KG1 (cell line): ENCODE measurements around the gene AKR1C1.
"Not testable (repeated sequence)": the region's sequence is repeated elsewhere in the genome, so short reads cannot be mapped to it uniquely, and the experiment has no call there.

Source experiments
- DNase-seq: peaks from one replicate; lab custom pipeline; 2025; lab: John Stamatoyannopoulos, UW

AKR1C1 gene

GRCh38 chr10:4962876-4963814, at the start of gene AKR1C1:
TSS of gene AKR1C1 (plus strand) at chr10:4963415. CDS start at chr10:4963445, 30 bp downstream.
- DNase-seq, result not testable (repeated sequence)

- DNase-seq, result no peak
Measured at GRCh38 chr10:4914213-4914850, 48.9 kb upstream of the AKR1C1 start.

- DNase-seq, result no peak
Measured at GRCh38 chr10:4916086-4916716, 47.0 kb upstream of the AKR1C1 start.

GRCh38 chr10:4918236-4918635, 45.0 kb upstream of the AKR1C1 start:
- no peak for DNase-seq

DNA sequence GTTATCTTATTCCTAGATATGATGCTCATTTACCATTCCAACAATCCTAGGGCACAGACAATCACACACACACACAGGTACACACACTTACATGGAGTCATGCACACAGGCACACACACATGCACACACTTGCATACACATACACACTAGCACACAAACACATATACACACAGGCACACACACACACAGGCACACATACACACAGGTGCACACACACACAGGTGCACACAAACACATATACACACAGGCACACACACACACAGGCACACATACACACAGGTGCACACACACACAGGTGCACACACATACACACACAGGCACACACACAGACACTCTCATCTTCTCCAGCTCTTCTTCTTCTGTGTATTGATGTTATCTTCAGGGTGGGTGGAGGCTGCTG, 38.7 kb upstream of the AKR1C1 start:
- not testable (repeated sequence) for DNase-seq

DNA sequence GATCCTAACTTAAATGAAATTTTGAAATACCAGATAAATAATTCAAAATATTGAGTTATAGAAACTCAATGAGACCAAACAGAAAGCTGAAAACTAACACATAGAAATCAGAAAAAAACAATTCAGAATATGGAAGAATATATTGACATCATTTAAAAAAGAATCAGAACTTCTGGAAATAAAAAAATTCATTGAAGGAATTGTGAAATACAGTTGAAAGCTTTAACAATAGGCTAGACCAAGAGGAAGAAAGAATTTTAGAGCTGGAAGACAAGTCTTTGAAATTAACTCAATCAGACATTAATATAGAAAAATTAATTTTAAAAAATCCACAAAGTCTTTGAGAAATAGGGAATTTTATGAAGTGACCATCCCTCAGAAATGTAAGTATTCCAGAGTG, 36.8 kb upstream of the AKR1C1 start:
- DNase-seq, result no peak

- DNase-seq, result no peak
Measured at GRCh38 chr10:4931587-4931986, 31.6 kb upstream of the AKR1C1 start.

- no peak for DNase-seq
Measured at GRCh38 chr10:4934391-4934987, 28.7 kb upstream of the AKR1C1 start.

GRCh38 chr10:4937346-4937745, 25.9 kb upstream of the AKR1C1 start:
- no peak for DNase-seq

DNA sequence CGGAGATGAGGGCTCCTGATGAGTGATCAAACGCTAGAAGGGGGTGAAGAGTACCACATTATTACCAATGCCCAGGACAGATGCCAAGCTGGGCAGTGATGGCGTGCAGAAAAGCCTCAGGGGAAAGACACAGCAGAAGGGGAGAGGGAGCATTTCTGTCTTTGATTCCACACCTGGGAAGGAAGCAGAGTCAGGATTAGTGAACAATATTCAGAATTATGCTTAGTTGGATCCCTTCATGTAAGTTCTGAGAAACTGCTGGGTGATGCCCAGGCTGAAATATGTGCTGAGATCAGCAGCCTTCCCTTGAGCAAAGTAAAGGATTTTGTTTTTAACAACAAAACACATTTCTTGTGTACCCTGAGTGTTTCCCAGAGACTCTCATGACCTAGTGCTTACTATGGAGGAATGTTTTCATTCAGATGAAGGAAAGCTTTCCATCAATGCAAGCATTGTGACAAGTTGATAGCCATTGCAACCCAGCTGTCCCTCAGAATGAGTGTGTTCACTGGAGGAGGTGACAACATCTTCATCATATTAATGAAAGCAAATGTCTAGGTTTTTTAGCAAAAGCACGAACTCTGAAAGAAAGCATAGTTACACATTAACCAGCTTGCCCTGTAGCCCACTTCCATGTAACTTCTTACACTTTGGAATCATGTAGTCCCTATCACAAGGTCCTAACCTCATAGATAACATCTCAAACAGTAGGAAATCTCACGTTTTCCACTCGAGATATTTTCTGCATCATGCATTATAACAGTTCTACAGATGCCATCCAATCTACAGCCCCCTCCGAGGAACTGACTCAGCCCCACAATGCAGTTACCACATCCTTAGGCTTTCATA, 23.8 kb upstream of the AKR1C1 start:
- no peak for DNase-seq

- not testable (repeated sequence) for DNase-seq
Measured at GRCh38 chr10:4940073-4940428, 23.2 kb upstream of the AKR1C1 start.

DNA sequence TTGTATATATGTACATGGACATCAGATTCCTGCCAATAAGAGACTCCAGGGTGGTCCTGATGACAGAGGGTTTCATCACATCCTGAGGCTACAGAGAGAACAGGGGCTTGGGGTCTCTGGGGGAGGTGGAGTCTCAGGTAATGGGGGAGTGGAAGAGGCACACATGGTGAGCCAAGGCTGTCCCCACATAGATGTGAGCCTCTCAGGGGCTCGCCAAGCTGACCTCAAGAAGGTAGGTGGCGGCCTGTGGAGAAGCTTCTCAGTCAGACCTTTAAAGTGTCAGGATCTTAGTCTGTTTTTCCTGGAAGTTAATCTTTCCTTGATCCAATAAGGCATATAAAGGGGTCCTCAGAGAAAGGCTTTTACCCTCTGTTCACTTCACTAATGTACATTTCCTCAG, 22.3 kb upstream of the AKR1C1 start:
- not testable (repeated sequence) for DNase-seq

- no peak for DNase-seq
Measured at GRCh38 chr10:4941540-4942330, 21.5 kb upstream of the AKR1C1 start.

- DNase-seq, result not testable (repeated sequence)
Measured at GRCh38 chr10:4942931-4943330, 20.3 kb upstream of the AKR1C1 start.

DNA sequence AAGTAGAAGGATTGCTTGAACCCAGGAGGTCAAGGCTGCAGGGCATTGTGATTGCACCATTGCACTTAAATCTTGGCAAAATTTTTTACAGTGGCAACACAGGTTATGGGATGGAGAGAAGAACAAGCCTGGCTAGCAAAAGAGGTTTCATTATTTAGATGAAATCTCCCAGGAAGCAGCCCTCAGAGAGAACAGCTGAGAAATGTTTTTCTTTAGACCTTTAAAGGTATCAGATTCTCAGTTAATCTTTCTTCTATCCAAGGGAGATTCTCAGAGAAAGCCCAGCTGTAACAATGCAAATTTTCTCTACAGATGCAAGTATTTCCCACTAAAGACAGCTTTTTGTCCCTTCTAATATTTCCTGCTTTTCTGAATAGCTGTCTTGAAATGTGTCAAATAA, 19.8 kb upstream of the AKR1C1 start:
- DNase-seq, result not testable (repeated sequence)

- no peak for DNase-seq
Measured at GRCh38 chr10:4943821-4944220, 19.4 kb upstream of the AKR1C1 start.

DNA sequence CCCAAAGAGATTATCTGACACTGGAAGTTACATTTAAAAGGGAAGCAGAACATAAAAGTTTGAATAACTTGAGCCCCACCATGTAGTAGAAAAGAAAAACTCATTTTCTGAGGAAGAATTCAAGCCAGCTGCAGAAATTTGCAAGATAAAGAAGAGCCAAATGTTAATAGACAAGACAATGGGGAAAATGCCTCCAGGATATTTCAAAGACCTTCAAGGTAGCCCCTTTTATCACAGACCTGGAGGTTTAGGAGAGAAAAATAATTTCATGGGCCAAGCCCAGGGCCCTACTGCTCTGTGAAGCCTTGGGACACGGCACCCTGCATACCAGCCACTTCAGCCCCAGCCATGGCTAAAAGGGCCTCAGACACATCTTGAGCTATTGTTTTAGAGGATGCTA, 18.4 kb upstream of the AKR1C1 start:
- no peak for DNase-seq

DNA sequence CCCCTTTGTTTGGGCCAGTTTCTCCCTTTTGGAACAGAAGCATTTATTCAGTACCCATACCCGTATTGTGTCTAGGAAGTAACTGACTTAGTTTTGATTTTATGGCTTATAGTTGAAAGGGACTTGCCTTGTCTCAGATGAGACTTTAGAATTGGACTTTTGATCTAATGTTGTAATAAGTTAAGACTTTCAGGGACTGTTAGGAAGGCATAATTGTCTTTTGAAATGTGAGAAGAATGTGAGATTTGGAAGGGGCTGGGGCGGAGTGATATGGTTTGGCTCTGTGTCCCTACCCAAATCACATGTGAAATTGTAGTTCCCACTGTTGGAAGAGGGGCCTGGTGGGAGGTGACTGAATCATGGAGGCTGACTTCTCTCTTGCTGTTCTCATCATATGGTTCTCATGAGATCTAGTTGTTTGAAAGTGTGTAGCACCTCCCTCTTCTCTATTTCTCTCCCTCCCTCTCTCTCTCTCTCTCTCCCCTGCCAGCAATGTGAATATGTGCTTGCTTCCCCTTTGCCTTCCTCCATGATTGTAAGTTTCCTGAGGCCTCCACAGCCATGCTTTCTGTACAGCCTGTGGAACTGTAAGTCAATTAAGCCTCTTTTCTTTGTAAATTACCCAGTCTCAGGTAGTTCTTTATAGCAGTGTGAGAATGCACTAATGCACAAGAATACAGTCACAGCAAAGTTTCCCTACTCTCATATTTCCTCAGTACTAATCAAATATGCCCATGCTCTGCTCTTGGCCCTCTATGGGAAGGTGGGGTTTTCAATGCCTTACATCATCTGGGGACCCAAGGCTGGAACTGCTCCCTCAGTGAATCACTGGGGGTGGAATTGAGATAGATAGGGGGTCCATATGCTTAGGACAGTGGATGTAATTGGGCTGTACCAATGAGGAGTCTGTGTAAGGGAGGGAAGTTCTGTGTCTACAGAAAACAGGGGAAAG, 17.2 kb upstream of the AKR1C1 start:
- DNase-seq, result no peak

DNA sequence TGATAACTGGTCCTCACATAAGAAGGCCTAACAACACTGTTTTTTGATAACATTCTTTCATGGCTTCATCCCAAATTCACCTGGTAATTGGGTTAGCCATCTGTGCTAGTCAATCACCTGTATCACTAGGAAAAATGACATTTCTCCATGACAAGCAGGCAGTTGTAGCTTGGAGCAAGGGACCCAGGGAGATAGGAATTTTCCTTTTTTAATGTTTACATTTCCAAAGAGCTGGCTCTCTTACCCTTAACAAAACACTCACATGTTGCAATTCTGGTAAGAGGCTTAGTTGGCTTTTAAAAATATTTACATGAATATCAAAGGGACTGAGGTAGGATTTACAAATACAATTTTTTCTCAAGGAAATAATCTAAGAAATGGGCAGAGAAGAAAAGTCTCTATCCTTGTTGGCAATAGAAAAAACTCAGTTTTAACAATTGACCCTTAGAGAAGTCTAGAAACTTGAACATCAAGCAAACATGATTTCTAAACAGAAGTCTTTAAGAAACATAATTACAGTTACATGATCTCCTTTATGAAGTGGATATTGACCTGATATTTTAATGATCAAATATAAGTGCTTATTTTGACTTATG, 16.1 kb upstream of the AKR1C1 start:
- no peak for DNase-seq
